Ascending aorta (tissue), 1 donor: ENCODE results near the gene IFITM10. TPM values are rescaled to one million over a fixed set of nuclear protein-coding genes. Genes with fewer than 3 reads are reported as not detected.

Source experiments
- total RNA-seq: library from RNA; depleted of rRNA; stranded (reverse); fragments of >200 nt; gene quantifications from one replicate; pipeline ENCODE4 v1.1.0, GENCODE V29; 2016

Gene IFITM10
- total RNA-seq, 1 donor from 2014 or later, result 2.9 TPM

Other genes starting within 250 kb of the IFITM10 start
- gene DUSP8, start 178.3 kb downstream of the IFITM10 start, total RNA-seq, result 27.0 TPM
- not detected for gene KRTAP5-1, start 165.3 kb downstream of the IFITM10 start, total RNA-seq
- not detected for gene KRTAP5-2, start 152.3 kb downstream of the IFITM10 start, total RNA-seq
- gene KRTAP5-3, start 142.1 kb downstream of the IFITM10 start, total RNA-seq, result not detected
- not detected for gene KRTAP5-4, start 128.5 kb downstream of the IFITM10 start, total RNA-seq
- not detected for gene KRTAP5-5, start 120.8 kb downstream of the IFITM10 start, total RNA-seq
- gene KRTAP5-6, start 53.4 kb downstream of the IFITM10 start, total RNA-seq, result not detected
- gene CTSD, start 13.3 kb upstream of the IFITM10 start, total RNA-seq, result 777 TPM
- not detected for gene SYT8, start 84.4 kb upstream of the IFITM10 start, total RNA-seq
- not detected for gene TNNI2, start 88.4 kb upstream of the IFITM10 start, total RNA-seq
- 41.9 TPM for gene LSP1, start 102.5 kb upstream of the IFITM10 start, total RNA-seq
- not detected for gene PRR33, start 141.3 kb upstream of the IFITM10 start, total RNA-seq
- gene TNNT3, start 169.1 kb upstream of the IFITM10 start, total RNA-seq, result 10.1 TPM
- 117 TPM for gene MRPL23, start 196.7 kb upstream of the IFITM10 start, total RNA-seq
- 539 TPM for gene H19, start 247.2 kb upstream of the IFITM10 start, total RNA-seq